Measurements from ENCODE around the gene UTF1.

Gene UTF1

DNA sequence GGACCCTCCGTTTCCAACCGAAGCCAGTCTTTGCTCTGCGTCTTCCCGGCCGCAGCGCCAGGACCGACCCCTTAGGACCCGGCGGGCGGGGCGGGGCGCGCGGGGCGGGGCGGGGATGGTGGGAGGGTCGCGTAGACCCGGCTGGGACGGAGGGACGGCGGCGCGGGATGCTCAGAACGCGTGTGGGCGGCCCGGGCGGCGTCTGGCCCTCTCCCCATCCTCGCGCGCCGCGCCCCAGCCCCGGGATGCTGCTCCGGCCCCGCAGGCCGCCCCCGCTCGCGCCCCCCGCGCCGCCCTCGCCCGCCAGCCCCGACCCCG is at the start of gene UTF1:
Gene UTF1 (plus strand): TSS at position 174 of the 318 bp plus-strand sequence. CDS start 72 bp downstream, at position 246.
- in situ Hi-C loops (cut with HindIII; ENCODE audit: low sequenced_read_pairs): no loop called here

- in situ Hi-C loops (cut with HindIII; ENCODE audit: low sequenced_read_pairs): no loop called here
Observed at GRCh38 chr10:133180965-133181639, 48.9 kb upstream of the UTF1 start.

DNA sequence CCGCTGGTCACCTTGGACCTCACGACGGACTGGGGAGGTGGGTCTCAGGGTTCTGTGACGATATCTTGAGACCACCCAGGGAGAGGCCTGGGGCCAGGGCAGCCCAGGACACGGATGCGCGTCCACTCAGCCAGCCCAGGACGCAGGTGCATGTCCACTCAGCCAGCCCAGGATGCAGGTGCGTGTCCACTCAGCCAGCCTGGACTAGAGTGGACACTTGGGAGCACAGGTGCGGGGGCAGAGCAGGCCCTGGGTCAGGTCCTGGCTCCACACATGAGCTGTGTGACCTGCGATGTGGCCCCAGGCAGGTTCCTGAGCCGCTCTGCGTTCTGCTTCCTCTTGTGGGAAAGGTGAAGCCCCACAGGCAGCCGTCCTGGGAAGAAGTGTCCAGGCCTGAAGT is 47.8 kb upstream of the UTF1 start:
- in situ Hi-C loops (cut with HindIII; ENCODE audit: low sequenced_read_pairs): no loop called here

GRCh38 chr10:133182791-133183645 is 47.0 kb upstream of the UTF1 start:
- in situ Hi-C loops (cut with HindIII; ENCODE audit: low sequenced_read_pairs): no loop called here

DNA sequence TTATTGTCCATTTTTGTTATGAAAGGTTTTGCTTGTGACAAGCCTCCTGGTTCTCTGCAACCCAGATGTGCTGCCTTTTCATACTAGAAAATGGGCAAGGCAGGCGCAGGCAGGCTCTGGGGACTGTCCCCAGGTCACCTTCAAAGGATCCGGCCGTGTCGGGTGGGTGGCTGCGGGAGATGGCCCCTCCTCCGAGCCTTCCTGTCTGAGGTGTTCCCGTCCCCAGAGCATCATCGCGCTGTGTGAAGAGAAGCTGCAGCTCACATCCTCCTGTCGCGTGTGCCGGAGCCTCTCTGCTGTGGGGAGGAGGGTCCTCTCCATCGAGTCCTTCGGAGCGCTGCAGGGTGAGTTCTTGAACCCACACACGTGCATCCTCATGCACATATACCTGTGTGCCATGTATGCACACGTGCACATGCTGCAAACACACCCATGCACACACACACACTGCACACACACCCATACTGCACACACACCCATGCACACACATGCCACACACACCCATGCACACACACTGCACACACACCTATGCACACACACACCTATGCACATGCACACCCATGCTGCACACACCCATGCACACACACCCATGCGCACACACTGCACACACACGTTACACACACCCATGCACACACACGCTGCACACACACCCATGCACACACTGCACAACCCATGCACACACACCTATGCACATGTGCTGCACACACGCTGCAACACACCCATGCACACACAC is 46.2 kb upstream of the UTF1 start:
- in situ Hi-C loops (cut with HindIII; ENCODE audit: low sequenced_read_pairs): no loop called here

GRCh38 chr10:133184591-133185244 is 45.3 kb upstream of the UTF1 start:
- in situ Hi-C loops (cut with HindIII; ENCODE audit: low sequenced_read_pairs): no loop called here

DNA sequence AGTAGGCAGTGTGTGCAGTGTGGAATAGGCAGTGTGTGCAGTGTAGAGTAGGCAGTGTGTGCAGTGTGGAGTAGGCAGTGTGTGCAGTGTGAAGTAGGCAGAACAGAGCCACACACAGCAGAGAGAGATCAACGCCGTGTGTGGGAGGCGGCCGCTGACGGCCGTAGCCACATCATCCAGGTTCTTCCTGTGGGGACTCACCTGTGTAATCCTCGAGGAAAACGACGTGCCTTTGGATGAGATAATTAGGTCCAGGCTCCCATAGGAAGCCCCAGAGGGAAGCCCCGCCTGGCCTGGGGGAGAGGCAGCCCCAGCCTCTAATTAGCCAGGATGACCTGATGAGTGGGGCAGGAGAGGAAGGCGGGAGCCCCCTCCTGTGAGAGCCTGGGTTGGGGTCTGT is 44.6 kb upstream of the UTF1 start:
- in situ Hi-C loops (cut with HindIII; ENCODE audit: low sequenced_read_pairs): no loop called here

DNA sequence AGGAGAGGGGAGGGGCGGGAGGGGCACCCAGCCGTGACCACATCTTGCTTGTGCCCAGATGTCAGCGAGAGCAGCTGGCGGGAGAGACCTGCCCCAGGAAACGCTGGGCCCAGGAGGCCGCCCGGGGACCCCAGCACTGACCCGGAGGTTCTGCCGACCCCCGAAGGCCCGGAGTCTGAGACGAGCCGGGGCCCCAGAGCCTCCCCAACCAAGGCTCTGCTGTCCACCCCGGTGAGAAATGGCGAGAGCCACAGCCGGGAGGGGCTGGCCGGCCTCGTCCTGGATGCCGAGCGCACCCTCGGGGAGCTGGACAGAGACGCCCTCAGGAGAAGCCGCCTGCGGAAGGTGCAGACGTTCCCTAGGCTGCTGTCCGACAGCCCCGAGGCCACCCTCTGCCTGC is 44.1 kb upstream of the UTF1 start:
- in situ Hi-C loops (cut with HindIII; ENCODE audit: low sequenced_read_pairs): no loop called here

DNA sequence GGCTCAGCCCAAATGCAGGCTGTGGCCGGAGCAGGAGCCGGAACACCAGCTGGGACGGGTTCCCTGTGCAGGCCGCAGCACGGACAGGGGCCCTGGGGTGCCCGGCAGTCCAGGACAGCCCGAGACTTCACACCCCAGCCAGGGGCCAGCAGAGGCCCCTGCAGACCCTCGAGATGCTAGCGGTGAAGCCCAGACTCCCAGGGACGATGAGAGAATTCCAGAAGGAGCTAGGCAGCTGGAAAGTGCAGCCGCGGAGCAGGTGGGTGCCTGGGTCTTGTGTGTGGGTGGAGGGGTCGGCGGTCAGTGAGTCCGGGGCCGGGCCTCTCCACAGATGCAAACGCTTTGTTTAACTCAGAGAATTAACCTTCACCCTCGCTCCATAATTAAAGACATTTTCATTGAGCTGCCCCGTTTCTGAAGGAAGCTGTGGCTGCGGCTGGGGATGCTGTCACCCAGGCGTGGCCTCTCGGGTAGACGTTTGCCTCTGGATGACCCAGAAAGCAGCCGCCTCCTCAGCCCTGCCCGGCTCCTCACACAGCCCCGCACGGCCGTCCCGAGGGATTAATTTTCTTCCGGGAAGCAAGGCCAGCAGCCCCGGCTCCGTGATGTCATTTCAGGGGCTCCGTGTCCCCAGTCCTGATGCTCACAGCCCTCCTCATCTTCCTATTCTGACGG is 43.5 kb upstream of the UTF1 start:
- in situ Hi-C loops (cut with HindIII; ENCODE audit: low sequenced_read_pairs): no loop called here

- in situ Hi-C loops (cut with HindIII; ENCODE audit: low sequenced_read_pairs): no loop called here
Observed at GRCh38 chr10:133187091-133187905, 42.7 kb upstream of the UTF1 start.

DNA sequence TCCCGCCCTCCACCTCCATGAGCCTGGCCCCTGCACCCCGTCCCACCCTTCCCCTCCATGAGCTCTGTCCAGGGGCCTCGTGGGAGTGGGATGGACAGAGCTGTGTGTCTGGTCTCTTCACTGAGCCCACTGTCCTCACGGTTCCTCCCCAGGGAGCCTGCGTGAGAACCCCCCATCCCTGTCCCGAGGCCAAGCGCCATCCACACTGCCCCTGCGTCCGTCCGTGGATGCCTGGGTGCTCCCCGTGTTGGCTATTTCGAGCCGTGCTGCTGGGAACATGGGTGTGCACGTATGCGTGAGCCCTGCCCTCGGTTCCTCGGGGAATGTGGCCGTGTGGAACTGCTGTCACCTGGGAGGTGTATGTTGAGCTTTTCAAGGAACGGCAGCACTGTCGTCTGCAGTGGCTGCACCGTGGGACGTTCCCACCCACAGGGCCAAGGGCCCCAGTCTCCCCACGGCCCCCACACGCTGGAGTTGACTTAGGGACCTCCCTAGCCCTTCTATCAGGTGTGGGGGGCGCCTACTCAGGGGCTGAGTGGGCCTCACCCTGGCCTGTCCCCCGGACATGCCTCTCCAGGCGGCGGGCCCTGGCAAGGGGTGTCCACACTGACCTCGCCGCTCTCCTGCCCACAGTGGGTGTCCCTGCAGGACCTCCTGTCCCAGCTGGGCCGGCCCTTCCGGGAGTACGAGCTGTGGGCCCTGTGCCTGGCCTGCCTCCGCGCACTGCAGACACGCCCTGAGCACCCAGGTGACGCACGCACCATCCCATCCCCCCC is 41.9 kb upstream of the UTF1 start:
- in situ Hi-C loops (cut with HindIII; ENCODE audit: low sequenced_read_pairs): no loop called here

GRCh38 chr10:133189256-133189655 is 40.8 kb upstream of the UTF1 start:
- in situ Hi-C loops (cut with HindIII; ENCODE audit: low sequenced_read_pairs): no loop called here

DNA sequence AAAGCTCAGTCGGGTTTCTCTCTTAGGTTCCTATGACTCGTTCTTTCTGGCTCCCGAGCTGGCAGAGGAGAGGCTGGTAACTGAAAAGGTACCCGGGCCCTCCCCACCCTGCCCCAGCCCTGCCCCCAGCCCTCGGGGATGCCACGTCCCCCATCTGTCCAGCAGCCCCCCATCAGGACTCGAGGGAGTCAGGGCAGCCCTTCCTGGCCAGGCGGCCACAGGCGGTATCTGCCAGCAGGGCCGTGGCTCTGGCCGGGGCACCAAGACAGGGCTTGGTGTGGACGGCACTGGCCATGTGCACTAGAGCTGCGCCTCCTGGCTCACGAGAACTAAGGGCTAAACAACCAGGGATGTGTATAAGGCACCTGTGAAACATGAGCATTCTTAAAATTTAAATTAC is 40.3 kb upstream of the UTF1 start:
- in situ Hi-C loops (cut with HindIII; ENCODE audit: low sequenced_read_pairs): no loop called here

DNA sequence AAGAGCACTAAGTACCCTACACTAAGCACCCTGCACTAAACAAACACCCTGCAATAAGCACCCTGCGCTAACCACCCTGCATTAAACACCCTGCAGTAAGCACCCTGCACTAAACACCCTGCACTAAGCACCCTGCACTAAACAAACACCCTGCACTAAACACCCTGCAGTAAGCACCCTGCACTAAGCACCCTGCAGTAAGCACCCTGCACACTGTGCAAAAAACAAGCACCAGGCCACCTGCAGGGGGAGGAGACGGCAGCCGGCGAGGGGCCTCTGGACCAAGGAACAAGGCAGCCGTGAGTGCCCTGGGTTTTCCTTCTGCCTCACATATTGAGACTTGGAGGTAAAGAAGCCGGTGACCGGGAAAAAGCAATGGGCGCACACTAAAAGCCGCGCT is 39.8 kb upstream of the UTF1 start:
- in situ Hi-C loops (cut with HindIII; ENCODE audit: low sequenced_read_pairs): no loop called here

- in situ Hi-C loops (cut with HindIII; ENCODE audit: low sequenced_read_pairs): no loop called here
Observed at GRCh38 chr10:133191651-133192050, 38.4 kb upstream of the UTF1 start.

GRCh38 chr10:133194151-133194550 is 35.9 kb upstream of the UTF1 start:
- in situ Hi-C loops (cut with HindIII; ENCODE audit: low sequenced_read_pairs): no loop called here

GRCh38 chr10:133195096-133195495 is 34.9 kb upstream of the UTF1 start:
- in situ Hi-C loops (cut with HindIII; ENCODE audit: low sequenced_read_pairs): no loop called here

- in situ Hi-C loops (cut with HindIII; ENCODE audit: low sequenced_read_pairs): no loop called here
Observed at GRCh38 chr10:133195611-133196010, 34.4 kb upstream of the UTF1 start.

- in situ Hi-C loops (cut with HindIII; ENCODE audit: low sequenced_read_pairs): no loop called here
Observed at GRCh38 chr10:133196221-133196915, 33.6 kb upstream of the UTF1 start.
